ENCODE measurements around the gene KIAA1671.

DNA sequence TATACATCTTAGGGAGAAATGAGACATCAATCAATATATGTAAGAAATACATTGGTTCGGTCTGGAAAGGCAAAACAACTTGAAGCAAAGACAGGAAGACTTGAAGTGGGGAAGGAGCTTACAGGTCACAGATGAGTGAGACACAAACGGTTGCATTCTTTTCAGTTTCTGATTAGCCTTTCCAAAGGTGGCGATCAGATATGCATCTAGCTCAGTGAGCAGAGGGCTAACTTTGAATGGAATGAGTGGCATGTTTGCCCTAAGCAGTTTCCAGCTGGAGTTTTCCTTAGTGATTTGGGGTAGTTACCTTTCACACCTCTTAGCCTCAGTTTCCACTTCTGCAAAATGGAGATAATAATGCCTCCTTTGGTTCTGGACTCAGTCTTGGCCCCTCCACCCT, 21.8 kb upstream of the KIAA1671 start:
- TF ChIP-seq, protein P1, sequence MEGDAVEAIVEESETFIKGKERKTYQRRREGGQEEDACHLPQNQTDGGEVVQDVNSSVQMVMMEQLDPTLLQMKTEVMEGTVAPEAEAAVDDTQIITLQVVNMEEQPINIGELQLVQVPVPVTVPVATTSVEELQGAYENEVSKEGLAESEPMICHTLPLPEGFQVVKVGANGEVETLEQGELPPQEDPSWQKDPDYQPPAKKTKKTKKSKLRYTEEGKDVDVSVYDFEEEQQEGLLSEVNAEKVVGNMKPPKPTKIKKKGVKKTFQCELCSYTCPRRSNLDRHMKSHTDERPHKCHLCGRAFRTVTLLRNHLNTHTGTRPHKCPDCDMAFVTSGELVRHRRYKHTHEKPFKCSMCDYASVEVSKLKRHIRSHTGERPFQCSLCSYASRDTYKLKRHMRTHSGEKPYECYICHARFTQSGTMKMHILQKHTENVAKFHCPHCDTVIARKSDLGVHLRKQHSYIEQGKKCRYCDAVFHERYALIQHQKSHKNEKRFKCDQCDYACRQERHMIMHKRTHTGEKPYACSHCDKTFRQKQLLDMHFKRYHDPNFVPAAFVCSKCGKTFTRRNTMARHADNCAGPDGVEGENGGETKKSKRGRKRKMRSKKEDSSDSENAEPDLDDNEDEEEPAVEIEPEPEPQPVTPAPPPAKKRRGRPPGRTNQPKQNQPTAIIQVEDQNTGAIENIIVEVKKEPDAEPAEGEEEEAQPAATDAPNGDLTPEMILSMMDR (IDR thresholded peaks at IDR 0.05), result no peak
- TF ChIP-seq, protein P2, sequence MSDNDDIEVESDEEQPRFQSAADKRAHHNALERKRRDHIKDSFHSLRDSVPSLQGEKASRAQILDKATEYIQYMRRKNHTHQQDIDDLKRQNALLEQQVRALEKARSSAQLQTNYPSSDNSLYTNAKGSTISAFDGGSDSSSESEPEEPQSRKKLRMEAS (IDR thresholded peaks at IDR 0.05; ENCODE audit: low read depth), result no peak
- TF ChIP-seq CHD2 (IDR thresholded peaks at IDR 0.05; ENCODE audit: low read length, partially characterized antibody) (no peak), RAD21 (IDR thresholded peaks at IDR 0.05; ENCODE audit: low read length) (no peak), RFX5 (IDR thresholded peaks at IDR 0.05; ENCODE audit: low read length) (no peak), POLR2AphosphoS5 (IDR thresholded peaks at IDR 0.05; ENCODE audit: low read depth, low read length) (no peak)
- TF ChIP-seq, protein P3, sequence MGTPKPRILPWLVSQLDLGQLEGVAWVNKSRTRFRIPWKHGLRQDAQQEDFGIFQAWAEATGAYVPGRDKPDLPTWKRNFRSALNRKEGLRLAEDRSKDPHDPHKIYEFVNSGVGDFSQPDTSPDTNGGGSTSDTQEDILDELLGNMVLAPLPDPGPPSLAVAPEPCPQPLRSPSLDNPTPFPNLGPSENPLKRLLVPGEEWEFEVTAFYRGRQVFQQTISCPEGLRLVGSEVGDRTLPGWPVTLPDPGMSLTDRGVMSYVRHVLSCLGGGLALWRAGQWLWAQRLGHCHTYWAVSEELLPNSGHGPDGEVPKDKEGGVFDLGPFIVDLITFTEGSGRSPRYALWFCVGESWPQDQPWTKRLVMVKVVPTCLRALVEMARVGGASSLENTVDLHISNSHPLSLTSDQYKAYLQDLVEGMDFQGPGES (IDR thresholded peaks at IDR 0.05; ENCODE audit: low read depth, low read length), result no peak
